A549 (cell line): Measurements from ENCODE around the gene ZNF786. TPM values are rescaled to one million over a fixed set of nuclear protein-coding genes. Genes with fewer than 3 reads are reported as not detected.
A peak's percentile ranks its signal among the peaks of the same experiment; 100 is the strongest.

Source experiments
- ATAC-seq, 2 experiments: fragments of 200-7000 bp in 1 of 2; fragments of >200 bp in 1 of 2; cut with Nextera tagmentation in 1 of 2; cut with Tn5 transposase in 1 of 2; 3 replicates each; pipeline versions ENCODE4 v1.8.0 to v1.9.1; 2018 to 2020; ENCODE audit warnings: mild to moderate bottlenecking in 1 of 2, moderate library complexity in 1 of 2
- CTCF ChIA-PET: fragments of 300-600 bp; sonication (Branson Sonifier 250); formaldehyde crosslinking; extraction: SDS; loops from one replicate; lab custom pipeline; 2021; ENCODE audit warnings: antibody characterized with exemption, inconsistent platforms; lab: Yijun Ruan, JAX
- POLR2A ChIA-PET: fragments of 350-600 bp; formaldehyde crosslinking; extraction: SDS; loops from one replicate; lab custom pipeline; 2021; ENCODE audit warnings: antibody characterized with exemption, inconsistent platforms; lab: Yijun Ruan, JAX
- DNase-seq, 2 experiments: peaks; one replicate each; pipeline versions ENCODE4 v3.0.0 to v3.0.0-alpha.2; 2011 to 2016; ENCODE audit warnings: low read depth in 1 of 2, low spot score in 1 of 2
- FAIRE-seq: peaks from 2 replicates; lab custom pipeline; 2011; peaks lifted over from hg19 to GRCh38; lab: Jason Lieb, UNC
- H3K27ac ChIP-seq, 2 experiments: fragments of >200 bp; sonication (Bioruptor Twin); formaldehyde crosslinking; 3 replicates each; pipeline ENCODE4 v1.5.1; 2016 to 2017
- H3K4me1 ChIP-seq: fragments of >200 bp; sonication (Bioruptor Twin); formaldehyde crosslinking; 3 replicates; pipeline ENCODE4 v1.6.1; 2016
- H3K4me2 ChIP-seq: fragments of >200 bp; sonication (Bioruptor Twin); formaldehyde crosslinking; 3 replicates; pipeline ENCODE4 v1.6.1; 2016
- H3K4me3 ChIP-seq: fragments of >200 bp; sonication (Bioruptor Twin); formaldehyde crosslinking; 3 replicates; pipeline ENCODE4 v1.5.1; 2016
- H3K9me3 ChIP-seq: fragments of >200 bp; sonication (Bioruptor Twin); formaldehyde crosslinking; 3 replicates; pipeline ENCODE4 v1.6.1; 2016
- BCL3 ChIP-seq: fragments of >200 bp; sonication (Bioruptor Twin); formaldehyde crosslinking; IDR thresholded peaks from 3 replicates; pipeline ENCODE4 v1.6.1; 2016
- CHD2 ChIP-seq: fragments of 150-350 bp; IDR thresholded peaks from 2 replicates; pipeline ENCODE4 v1.6.1; 2014; ENCODE audit warnings: low read length; ENCODE audit not compliant: partially characterized antibody
- CTCF ChIP-seq: fragments of >200 bp; sonication (Bioruptor Twin); formaldehyde crosslinking; IDR thresholded peaks from 3 replicates; pipeline ENCODE4 v1.5.1; 2016
- E2F6 ChIP-seq: IDR thresholded peaks from 2 replicates; pipeline ENCODE4 v1.6.1; 2012; ENCODE audit warnings: low read depth, borderline replicate concordance
- EHMT2 ChIP-seq: fragments of 200-600 bp; sonication (generic); IDR thresholded peaks from 2 replicates; pipeline ENCODE4 v1.6.1; 2016; ENCODE audit warnings: antibody characterized with exemption, low read depth, mild to moderate bottlenecking, moderate library complexity
- HES2 ChIP-seq: fragments of >200 bp; sonication (Bioruptor Twin); formaldehyde crosslinking; IDR thresholded peaks from 2 replicates; pipeline ENCODE4 v1.6.1; 2016
- HEYL ChIP-seq: fragments of 250-450 bp; sonication (Bioruptor Pico); IDR thresholded peaks from 2 replicates; pipeline ENCODE4 v1.8.0; 2021; ENCODE audit warnings: mild to moderate bottlenecking, moderate library complexity
- HOXB13 ChIP-seq: fragments of 250-450 bp; sonication (Bioruptor Pico); IDR thresholded peaks from 2 replicates; pipeline ENCODE4 v1.5.0; 2020; ENCODE audit warnings: low read depth, mild to moderate bottlenecking, moderate library complexity
- JUN ChIP-seq, 2 experiments: fragments of >200 bp; sonication (Bioruptor Twin); formaldehyde crosslinking; IDR thresholded peaks; 2 replicates in 1 of 2; 3 replicates in 1 of 2; pipeline ENCODE4 v1.6.1; 2016 to 2017
- JUNB ChIP-seq: fragments of >200 bp; sonication (Bioruptor Twin); formaldehyde crosslinking; IDR thresholded peaks from 2 replicates; pipeline ENCODE4 v1.6.1; 2016
- MAX ChIP-seq: IDR thresholded peaks from 2 replicates; pipeline ENCODE4 v1.6.1; 2012
- MAZ ChIP-seq: fragments of 150-350 bp; IDR thresholded peaks from 2 replicates; pipeline ENCODE4 v1.6.1; 2014; ENCODE audit warnings: antibody characterized with exemption, low read depth, low read length, borderline replicate concordance
- MYC ChIP-seq: IDR thresholded peaks from 2 replicates; pipeline ENCODE4 v1.6.1; 2012; ENCODE audit warnings: mild to moderate bottlenecking, inconsistent platforms, low read length, improper control_type of control experiment, borderline replicate concordance
- PBX3 ChIP-seq: IDR thresholded peaks from 2 replicates; pipeline ENCODE4 v1.6.1; 2012
- PHF8 ChIP-seq: fragments of 200-600 bp; sonication (generic); IDR thresholded peaks from 2 replicates; pipeline ENCODE4 v1.6.1; 2016; ENCODE audit warnings: low read depth, mild to moderate bottlenecking, antibody characterized with exemption, moderate library complexity, borderline replicate concordance
- POLR2A ChIP-seq: IDR thresholded peaks from 2 replicates; pipeline ENCODE4 v1.6.1; 2012; ENCODE audit warnings: mild to moderate bottlenecking, low read length
- RAD21 ChIP-seq, 2 experiments: fragments of >200 bp in 1 of 2; sonication (Bioruptor Twin) in 1 of 2; formaldehyde crosslinking in 1 of 2; IDR thresholded peaks in 1 of 2; conservative IDR thresholded peaks in 1 of 2; 2 replicates in 1 of 2; 3 replicates in 1 of 2; pipeline ENCODE4 v1.6.1; 2012 to 2018; ENCODE audit warnings: inconsistent platforms in 1 of 2
- SMC3 ChIP-seq: fragments of >200 bp; sonication (Bioruptor Twin); formaldehyde crosslinking; IDR thresholded peaks from 3 replicates; pipeline ENCODE4 v1.6.1; 2018; ENCODE audit warnings: inconsistent platforms
- TP53 ChIP-seq: fragments of 250-450 bp; sonication (Bioruptor Pico); IDR thresholded peaks from 2 replicates; pipeline ENCODE4 v1.5.0; 2021; ENCODE audit warnings: mild to moderate bottlenecking, moderate library complexity
- WGBS: methylation state at CpG from one replicate; pipeline ENCODE4 v1.1.6; 2017; ENCODE audit errors: missing lambda C conversion rate; 5-methylcytosine and 5-hydroxymethylcytosine counted together
- polyA minus RNA-seq: library from RNA; depleted of rRNA, polyadenylated mRNA; stranded (reverse); fragments of >200 nt; gene quantifications from 2 replicates; pipeline ENCODE4 v1.2.3, GENCODE V29; 2011; rRNA and poly(A)+ RNA removed
- polyA plus RNA-seq, 4 experiments: library from polyadenylated mRNA; depleted of rRNA in 3 of 4; stranded (reverse); fragments of >200 nt; fragmentation: RNase III in 1 of 4; extraction: RNeasy Plus Mini Kit Qiagen cat#74134 plus additional on column Dnase treatment in 1 of 4; gene quantifications; 2 replicates in 3 of 4; 3 replicates in 1 of 4; pipeline ENCODE4 v1.2.3, GENCODE V29; 2011 to 2017

Gene ZNF786
- polyA plus RNA-seq (2011; rRNA removed) (4.6 and 4.7 TPM in 2 replicates), polyA plus RNA-seq (2017; fragmentation: RNase III; extraction: RNeasy Plus Mini Kit Qiagen cat#74134 plus additional on column Dnase treatment) (4.6 to 5.0 TPM (median 4.9 TPM) in 3 replicates), polyA minus RNA-seq (9.4 and 10.0 TPM in 2 replicates)
- 4.3 and 5.1 TPM in 2 replicates for polyA plus RNA-seq (2012; cell fraction: cytosol; rRNA removed)
- polyA plus RNA-seq (2012; cell fraction: nucleus; rRNA removed) = 5.1 and 8.4 TPM in 2 replicates

GRCh38 chr7:149090397-149091195 is at the start of gene ZNF786:
Gene ZNF786, minus strand, starts transcription at chr7:149090718. Its CDS starts 78 bp downstream, at chr7:149090640.
- H3K4me2 ChIP-seq = peak within 1 kb of the TSS; percentile 77
- peak; percentile 46; the same call in 1 of the 2 replicates for TF ChIP-seq TP53 (CRISPR knock-in tag)
- TF ChIP-seq MAX = peak; percentile 50; the same call in 1 of the 2 replicates
- no peak for TF ChIP-seq MYC
- peak; percentile 50; the same call in 1 of the 2 replicates for TF ChIP-seq E2F6
- no peak for TF ChIP-seq EHMT2
- TF ChIP-seq PHF8 = peak; percentile 90
- no peak for TF ChIP-seq HOXB13 (CRISPR knock-in tag)
- TF ChIP-seq HES2 = no peak
- TF ChIP-seq CHD2 = peak; percentile 11
- peak in 1 of 2 experiments; percentile 88; a peak in 4 of 5 replicates for TF ChIP-seq JUN (IDR thresholded peaks at IDR 0.05)
- peak; percentile 63 to 85 for TF ChIP-seq RAD21 (conservative IDR thresholded peaks at IDR 0.05 in 1 of 2, IDR thresholded peaks at IDR 0.05 in 1 of 2)
- TF ChIP-seq HEYL (CRISPR knock-in tag) = no peak
- peak; percentile 84; the same call in 1 of the 3 replicates for TF ChIP-seq BCL3
- peak; percentile 60; the same call in 1 of the 2 replicates for TF ChIP-seq PBX3
- peak; percentile 82 for TF ChIP-seq POLR2A
- no peak for TF ChIP-seq JUNB
- TF ChIP-seq CTCF = peak; percentile 91
- TF ChIP-seq SMC3 = peak; percentile 61; the same call in 2 of the 3 replicates
- 0 out of 2 replicates have a peak, but pooled peaks have one; percentile 44 for TF ChIP-seq MAZ
- peak within 1 kb of the TSS; percentile 90 to 98 for H3K27ac ChIP-seq
- ATAC-seq (peak; percentile 91 to 95), FAIRE-seq (no peak), DNase-seq (peak; percentile 78 to 91)
- WGBS = 1% methylated on average over 45 of the region's 77 CpGs
- H3K4me1 ChIP-seq = peaks cover 5% of the 10 kb centered on the region; the same call in 1 of the 3 replicates
- H3K9me3 ChIP-seq = no peaks in the 10 kb centered on the region
- CTCF ChIA-PET = interaction anchor here (0.5 to 1.1 kb wide), 10 partner anchors 9 to 84 kb away, joined by 3 to 8 read pairs (median 3); no protein-coding TSS in a partner anchor
- POLR2A ChIA-PET = interaction anchor here (0.9 kb wide), 1 partner anchor 26 kb away, joined by 3 read pairs; no protein-coding TSS in a partner anchor
- H3K4me3 ChIP-seq = peak within 1 kb of the TSS; percentile 79
